Mesendoderm (in vitro differentiated cells): Measurements from ENCODE around the gene SENP8.

Experiments
- DNase-seq: peaks from one replicate; pipeline ENCODE4 v3.0.0; 2013
- H2AK5ac ChIP-seq: 2 replicates; pipeline ENCODE4 v1.6.1; 2013; ENCODE audit warnings: low read length, inconsistent platforms
- H2BK120ac ChIP-seq: 2 replicates; pipeline ENCODE4 v1.6.1; 2013; ENCODE audit warnings: low read depth, mild to moderate bottlenecking, low read length, moderate library complexity, mixed read lengths
- H2BK15ac ChIP-seq: replicated peaks from 2 replicates; pipeline ENCODE4 v1.6.1; 2013; ENCODE audit warnings: low read depth, mild to moderate bottlenecking, moderate library complexity
- H2BK5ac ChIP-seq: 2 replicates; pipeline ENCODE4 v1.6.1; 2013; ENCODE audit warnings: low read length, inconsistent platforms
- H3K18ac ChIP-seq: 2 replicates; pipeline ENCODE4 v1.6.1; 2013; ENCODE audit warnings: mild to moderate bottlenecking, low read length, mixed read lengths
- H3K23ac ChIP-seq: one replicate; pipeline ENCODE4 v1.6.1; 2013; ENCODE audit warnings: low read length
- H3K27ac ChIP-seq: 2 replicates; pipeline ENCODE4 v1.5.1; 2013; ENCODE audit warnings: low read depth, mild to moderate bottlenecking, inconsistent platforms, low read length, moderate library complexity
- H3K27me3 ChIP-seq: 2 replicates; pipeline ENCODE4 v1.6.1; 2013; ENCODE audit warnings: low read length, control low read depth, mild to moderate bottlenecking, inconsistent platforms; ENCODE audit not compliant: insufficient read depth, poor library complexity
- H3K36me3 ChIP-seq: 2 replicates; pipeline ENCODE4 v1.6.1; 2013; ENCODE audit warnings: low read length, inconsistent platforms; ENCODE audit not compliant: control insufficient read depth, insufficient read depth
- H3K4ac ChIP-seq: one replicate; pipeline ENCODE4 v1.6.1; 2013; ENCODE audit warnings: low read depth, mild to moderate bottlenecking, low read length, moderate library complexity
- H3K4me1 ChIP-seq: 2 replicates; pipeline ENCODE4 v1.6.1; 2013; ENCODE audit warnings: low read depth, low read length, inconsistent platforms; ENCODE audit not compliant: control insufficient read depth
- H3K4me2 ChIP-seq: 2 replicates; pipeline ENCODE4 v1.6.1; 2013; ENCODE audit warnings: low read length
- H3K4me3 ChIP-seq: 2 replicates; pipeline ENCODE4 v1.5.1; 2013; ENCODE audit warnings: mild to moderate bottlenecking, low read length
- H3K56ac ChIP-seq: one replicate; pipeline ENCODE4 v1.6.1; 2013; ENCODE audit warnings: low read length
- H3K79me1 ChIP-seq: 2 replicates; pipeline ENCODE4 v1.6.1; 2013; ENCODE audit warnings: low read length, inconsistent platforms
- H3K79me2 ChIP-seq: 2 replicates; pipeline ENCODE4 v1.6.1; 2013; ENCODE audit warnings: mild to moderate bottlenecking, low read length; ENCODE audit not compliant: control insufficient read depth, insufficient read depth
- H3K9ac ChIP-seq: 2 replicates; pipeline ENCODE4 v1.6.1; 2013; ENCODE audit warnings: low read length, inconsistent platforms
- H4K5ac ChIP-seq: one replicate; pipeline ENCODE4 v1.6.1; 2013; ENCODE audit warnings: low read length
- H4K8ac ChIP-seq: one replicate; pipeline ENCODE4 v1.6.1; 2013; ENCODE audit warnings: low read depth, mild to moderate bottlenecking, control low read depth, low read length, moderate library complexity
- WGBS: extraction: QIAGEN DNeasy Blood & Tissue Kit; methylation state at CpG from one replicate; pipeline ENCODE4 v1.1.7; 2013; ENCODE audit warnings: low lambda C conversion rate, missing lambda C conversion rate; ENCODE audit not compliant: insufficient coverage; ENCODE audit errors: extremely low coverage; 5-methylcytosine and 5-hydroxymethylcytosine counted together

The SENP8 gene

DNA sequence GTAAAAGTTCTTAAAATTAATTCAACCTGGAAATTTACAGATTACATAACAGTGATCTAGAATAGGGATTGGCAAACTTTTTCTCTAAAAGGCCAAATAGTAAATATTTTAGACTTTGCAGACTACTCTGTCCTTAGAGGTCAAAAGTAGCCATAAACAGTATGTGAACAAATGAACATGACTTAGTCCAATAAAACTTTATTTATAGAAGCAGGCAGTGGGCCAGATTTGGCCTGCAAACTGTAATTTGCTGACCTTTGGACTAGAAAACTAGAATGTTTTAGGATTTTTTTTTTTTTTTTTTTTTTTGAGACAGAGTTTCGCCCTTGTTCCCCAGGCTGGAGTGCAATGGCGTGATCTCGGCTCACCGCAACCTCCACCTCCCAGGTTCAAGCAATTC is 12.1 kb downstream of the SENP8 start:
- Histone ChIP-seq H3K23ac (no peak overlapping the region), H3K27me3 (no peaks in the 10 kb centered on the region), H3K36me3 (no peaks in the 10 kb centered on the region), H3K4ac (no peak overlapping the region), H2BK5ac (no peak overlapping the region), H2AK5ac (no peak overlapping the region), H4K8ac (no peak overlapping the region), H2BK120ac (no peak overlapping the region), H3K4me1 (no peaks in the 10 kb centered on the region), H3K27ac (no peak overlapping the region), H3K56ac (no peak overlapping the region), H2BK15ac (no peak overlapping the region), H4K5ac (no peak overlapping the region), H3K18ac (no peak overlapping the region), H3K4me2 (no peak overlapping the region), H3K9ac (no peak overlapping the region), H3K4me3 (no peak overlapping the region), H3K79me2 (no peaks in the 10 kb centered on the region), H3K79me1 (no peaks in the 10 kb centered on the region)
- no CpG with 5 or more reads among the region's 4 CpGs for WGBS
- DNase-seq: no peak

DNA sequence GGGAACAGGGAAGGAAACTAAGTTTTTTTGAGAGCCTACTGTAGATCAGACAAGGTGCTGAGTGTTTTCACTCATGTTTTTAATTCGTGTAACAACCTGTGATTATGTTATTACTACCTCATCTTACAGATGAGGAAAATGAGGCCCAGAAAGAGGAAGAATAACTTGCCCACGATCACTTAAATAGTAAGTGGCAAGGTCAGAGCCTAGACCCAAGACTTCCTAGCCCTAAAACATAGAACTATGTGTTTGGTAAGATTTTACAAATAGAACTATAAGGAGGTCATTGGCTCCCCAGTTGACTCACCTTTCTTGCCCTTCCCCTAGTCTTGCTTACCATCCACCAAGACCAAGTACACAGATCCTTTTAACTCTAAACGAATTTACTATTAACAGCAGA is 13.7 kb downstream of the SENP8 start:
- no peak overlapping the region for H3K27ac ChIP-seq
- DNase-seq: no peak
- no peaks in the 10 kb centered on the region for H3K36me3 ChIP-seq
- H3K4ac ChIP-seq: no peak overlapping the region
- no peak overlapping the region for H4K5ac ChIP-seq
- no peak overlapping the region for H4K8ac ChIP-seq
- H2BK15ac ChIP-seq: no peak overlapping the region
- no peak overlapping the region for H3K4me3 ChIP-seq
- no peak overlapping the region for H3K4me2 ChIP-seq
- no peak overlapping the region for H2BK120ac ChIP-seq
- H3K4me1 ChIP-seq: no peaks in the 10 kb centered on the region
- no peak overlapping the region for H3K56ac ChIP-seq
- no peak overlapping the region for H3K18ac ChIP-seq
- WGBS: no CpG with 5 or more reads among the region's 3 CpGs
- H2BK5ac ChIP-seq: no peak overlapping the region
- H3K79me1 ChIP-seq: no peaks in the 10 kb centered on the region
- no peak overlapping the region for H2AK5ac ChIP-seq
- no peaks in the 10 kb centered on the region for H3K79me2 ChIP-seq
- no peaks in the 10 kb centered on the region for H3K27me3 ChIP-seq
- no peak overlapping the region for H3K9ac ChIP-seq
- no peak overlapping the region for H3K23ac ChIP-seq

DNA sequence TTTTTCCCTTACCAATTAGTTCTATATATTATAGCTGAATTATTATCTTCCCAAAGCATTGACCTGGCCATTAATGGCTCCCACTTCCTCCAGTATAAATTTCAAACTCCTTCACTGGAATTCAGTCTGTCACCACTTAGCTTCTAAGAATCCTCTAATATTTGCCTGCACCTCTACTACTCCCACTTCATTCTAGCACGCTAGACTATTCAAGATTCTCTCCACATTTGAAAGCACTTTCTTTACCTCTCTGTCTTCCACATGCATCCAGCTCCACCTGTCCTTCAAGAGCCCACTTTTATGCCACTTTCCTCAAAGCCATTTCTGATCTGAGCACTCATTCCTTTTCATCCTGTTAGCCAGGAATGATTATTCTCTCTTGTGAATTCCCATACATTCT is 15.0 kb downstream of the SENP8 start:
- no peak overlapping the region for H4K5ac ChIP-seq
- DNase-seq: no peak
- no peak overlapping the region for H4K8ac ChIP-seq
- H3K9ac ChIP-seq: no peak overlapping the region
- no peaks in the 10 kb centered on the region for H3K79me1 ChIP-seq
- no peak overlapping the region for H3K27ac ChIP-seq
- H3K79me2 ChIP-seq: no peaks in the 10 kb centered on the region
- H3K36me3 ChIP-seq: no peaks in the 10 kb centered on the region
- no peak overlapping the region for H3K56ac ChIP-seq
- H2AK5ac ChIP-seq: no peak overlapping the region
- no CpG with 5 or more reads among the region's 1 CpG for WGBS
- H3K4me1 ChIP-seq: no peaks in the 10 kb centered on the region
- H3K18ac ChIP-seq: no peak overlapping the region
- H2BK5ac ChIP-seq: no peak overlapping the region
- no peak overlapping the region for H3K4me2 ChIP-seq
- no peaks in the 10 kb centered on the region for H3K27me3 ChIP-seq
- H3K23ac ChIP-seq: no peak overlapping the region
- no peak overlapping the region for H3K4ac ChIP-seq
- no peak overlapping the region for H2BK15ac ChIP-seq
- no peak overlapping the region for H2BK120ac ChIP-seq
- H3K4me3 ChIP-seq: no peak overlapping the region

DNA sequence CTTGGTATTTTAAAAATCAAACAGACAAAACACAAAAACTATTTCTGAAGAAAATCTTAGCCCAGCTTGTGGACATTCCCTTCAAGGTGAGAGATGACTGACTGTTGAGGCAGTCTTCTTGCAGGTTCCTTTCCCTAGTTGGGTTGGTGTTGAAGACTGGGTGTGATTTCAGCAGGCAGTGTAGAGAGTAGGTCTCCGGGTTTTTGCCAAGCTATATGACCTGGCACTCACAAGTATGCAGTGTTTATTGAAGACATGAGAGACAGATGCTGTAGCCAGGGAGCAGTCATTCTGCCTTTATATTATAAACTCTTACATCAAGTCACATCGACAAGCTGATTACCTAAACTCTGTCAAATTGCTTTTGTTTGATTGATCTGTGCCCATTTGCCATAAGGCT is 17.5 kb downstream of the SENP8 start:
- Histone ChIP-seq H3K27ac (no peak overlapping the region), H3K23ac (no peak overlapping the region)

DNA sequence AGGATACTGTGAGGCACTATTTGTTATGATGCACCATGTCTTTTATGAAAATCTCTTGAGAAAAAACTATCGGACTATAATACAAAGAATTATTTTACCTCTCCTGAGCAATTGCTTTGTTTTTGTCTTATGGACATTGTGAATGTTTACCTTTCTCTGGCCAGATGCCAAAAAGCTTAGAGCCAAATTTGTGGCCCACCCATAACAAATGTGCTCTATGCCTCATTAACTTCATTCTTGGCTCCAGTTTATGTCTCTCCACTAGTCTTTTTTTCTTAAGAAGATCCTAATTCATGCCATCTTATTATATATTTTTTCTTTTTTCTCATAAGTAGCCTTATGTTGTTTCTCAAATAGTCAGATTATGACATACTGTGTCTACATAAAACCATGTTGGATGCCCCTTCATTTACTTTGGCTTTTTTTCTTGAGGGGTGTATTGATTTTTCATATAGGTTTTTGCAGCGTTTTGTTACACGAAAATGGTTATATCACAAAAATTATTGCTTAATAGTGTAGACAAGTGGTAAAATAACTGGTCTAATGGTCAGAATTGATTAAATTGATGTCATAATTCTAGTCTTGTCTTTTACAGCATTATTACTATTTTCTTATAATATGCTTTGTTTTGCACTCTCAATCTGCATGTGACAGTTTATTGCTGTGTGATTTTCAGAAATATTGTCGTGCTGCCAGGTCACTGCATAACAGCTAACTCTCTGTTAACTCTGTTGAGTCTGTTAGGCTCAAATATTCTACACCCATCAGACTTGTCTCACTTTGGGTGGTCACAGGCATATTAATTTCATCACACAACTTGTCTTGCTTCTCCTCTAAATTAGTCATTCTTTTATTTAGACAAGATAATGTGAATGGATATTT is 18.2 kb downstream of the SENP8 start:
- Histone ChIP-seq H4K5ac (no peak overlapping the region), H3K56ac (no peak overlapping the region), H3K4me1 (no peaks in the 10 kb centered on the region), H3K79me2 (no peaks in the 10 kb centered on the region), H3K18ac (no peak overlapping the region), H3K79me1 (no peaks in the 10 kb centered on the region), H3K9ac (no peak overlapping the region), H3K4me3 (no peak overlapping the region), H3K36me3 (no peaks in the 10 kb centered on the region), H3K23ac (no peak overlapping the region), H2BK5ac (no peak overlapping the region), H4K8ac (no peak overlapping the region), H2BK15ac (no peak overlapping the region), H3K27ac (no peak overlapping the region), H2BK120ac (no peak overlapping the region), H3K4ac (no peak overlapping the region), H3K27me3 (no peaks in the 10 kb centered on the region), H2AK5ac (no peak overlapping the region), H3K4me2 (no peak overlapping the region)
- DNase-seq: no peak
- WGBS: no CpG with 5 or more reads among the region's 4 CpGs

More for the DNA sequence above, 17.5 kb downstream of the SENP8 start:
- Histone ChIP-seq H3K4ac (no peak overlapping the region), H3K4me2 (no peak overlapping the region), H3K18ac (no peak overlapping the region), H3K4me3 (no peak overlapping the region), H3K36me3 (no peaks in the 10 kb centered on the region), H4K8ac (no peak overlapping the region), H3K9ac (no peak overlapping the region), H2BK120ac (no peak overlapping the region), H2BK5ac (no peak overlapping the region), H3K79me2 (no peaks in the 10 kb centered on the region), H3K79me1 (no peaks in the 10 kb centered on the region), H3K56ac (no peak overlapping the region), H3K27me3 (no peaks in the 10 kb centered on the region), H2AK5ac (no peak overlapping the region), H4K5ac (no peak overlapping the region), H2BK15ac (no peak overlapping the region), H3K4me1 (no peaks in the 10 kb centered on the region)
- DNase-seq: no peak
- WGBS: no CpG with 5 or more reads among the region's 2 CpGs

DNA sequence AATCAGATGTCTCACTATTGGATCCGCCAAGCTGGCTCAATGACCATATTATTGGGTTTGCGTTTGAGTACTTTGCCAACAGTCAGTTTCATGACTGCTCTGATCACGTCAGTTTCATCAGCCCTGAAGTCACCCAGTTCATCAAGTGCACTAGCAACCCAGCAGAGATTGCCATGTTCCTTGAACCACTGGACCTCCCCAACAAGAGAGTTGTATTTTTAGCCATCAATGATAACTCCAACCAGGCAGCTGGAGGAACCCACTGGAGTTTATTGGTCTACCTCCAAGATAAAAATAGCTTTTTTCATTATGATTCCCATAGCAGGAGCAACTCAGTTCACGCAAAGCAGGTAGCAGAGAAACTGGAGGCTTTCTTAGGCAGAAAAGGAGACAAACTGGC is 21.5 kb downstream of the SENP8 start:
- Histone ChIP-seq H3K56ac (no peak overlapping the region), H3K4me3 (no peak overlapping the region), H2BK5ac (no peak overlapping the region), H3K4me2 (no peak overlapping the region), H3K9ac (no peak overlapping the region), H3K36me3 (no peaks in the 10 kb centered on the region), H4K5ac (no peak overlapping the region), H3K79me1 (no peaks in the 10 kb centered on the region), H3K4ac (no peak overlapping the region), H2AK5ac (no peak overlapping the region), H3K79me2 (no peaks in the 10 kb centered on the region), H2BK120ac (no peak overlapping the region), H4K8ac (no peak overlapping the region), H3K23ac (no peak overlapping the region), H3K4me1 (no peaks in the 10 kb centered on the region), H3K27ac (no peak overlapping the region), H2BK15ac (no peak overlapping the region), H3K18ac (no peak overlapping the region), H3K27me3 (no peaks in the 10 kb centered on the region)
- no peak for DNase-seq
- no CpG with 5 or more reads among the region's 4 CpGs for WGBS
